WI38 (cell line): Measurements from ENCODE around the gene HPN.
"Not testable (repeated sequence)": the region's sequence is repeated elsewhere in the genome, so short reads cannot be mapped to it uniquely, and the experiment has no call there.

Source experiments
- H3K4me3 ChIP-seq: 2 replicates; pipeline ENCODE4 v1.5.1; 2011; ENCODE audit warnings: low read depth, mild to moderate bottlenecking, control low read depth, low read length
- CTCF ChIP-seq: IDR thresholded peaks from 2 replicates; pipeline ENCODE4 v1.5.1; 2012; ENCODE audit warnings: low read depth, mild to moderate bottlenecking, control low read depth, low read length

The HPN gene

GRCh38 chr19:35099155-35099896 is 57.8 kb downstream of the HPN start:
- no peak overlapping the region for H3K4me3 ChIP-seq
- TF ChIP-seq CTCF = no peak

GRCh38 chr19:35099897-35100275 is 58.4 kb downstream of the HPN start:
- H3K4me3 ChIP-seq = no peak overlapping the region
- no peak for TF ChIP-seq CTCF

- TF ChIP-seq CTCF = no peak
- H3K4me3 ChIP-seq = no peak overlapping the region
Observed at GRCh38 chr19:35100588-35101533, 59.3 kb downstream of the HPN start.

GRCh38 chr19:35101949-35102348 is 60.4 kb downstream of the HPN start:
- not testable (repeated sequence) for H3K4me3 ChIP-seq

GRCh38 chr19:35103614-35104013 is 62.1 kb downstream of the HPN start:
- H3K4me3 ChIP-seq = not testable (repeated sequence)

- no peak for TF ChIP-seq CTCF
- H3K4me3 ChIP-seq = no peak overlapping the region
Observed at GRCh38 chr19:35104361-35104760, 62.8 kb downstream of the HPN start.

GRCh38 chr19:35105047-35105410 is 63.5 kb downstream of the HPN start:
- no peak overlapping the region for H3K4me3 ChIP-seq
- TF ChIP-seq CTCF = no peak

GRCh38 chr19:35105411-35106290 is 64.1 kb downstream of the HPN start:
- no peak for TF ChIP-seq CTCF
- H3K4me3 ChIP-seq = no peak overlapping the region
